ENCODE results near the gene CSNK1G1.
"Not testable (repeated sequence)": the region's sequence is repeated elsewhere in the genome, so short reads cannot be mapped to it uniquely, and the experiment has no call there.

The CSNK1G1 gene

DNA sequence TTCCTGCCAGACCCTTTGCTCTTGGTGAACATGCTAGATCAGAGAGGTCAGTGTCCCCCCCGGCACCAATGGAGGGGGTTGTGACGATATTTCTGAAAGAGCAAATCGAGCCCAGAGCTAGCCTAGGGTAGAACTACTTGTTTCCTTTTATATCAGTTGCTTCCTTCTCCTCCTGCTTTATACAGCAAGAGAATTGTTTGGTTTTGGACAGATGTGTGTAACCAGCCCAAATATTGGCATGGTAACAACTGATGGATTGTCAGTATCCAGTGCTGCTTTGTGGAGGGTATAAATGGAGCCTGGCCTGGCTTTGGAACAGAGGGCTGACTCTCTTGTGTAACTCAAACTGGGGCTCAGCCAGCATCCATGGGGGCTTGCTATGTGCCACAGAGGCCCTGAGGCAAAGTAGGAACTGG is 233.0 kb downstream of the CSNK1G1 start:
- no peak for DNase-seq

GRCh38 chr15:64122444-64122843 is 233.5 kb downstream of the CSNK1G1 start:
- DNase-seq: no peak

- DNase-seq: no peak
These were observed 234.4 kb downstream of the CSNK1G1 start for GRCh38 chr15:64121614-64122013.

DNA sequence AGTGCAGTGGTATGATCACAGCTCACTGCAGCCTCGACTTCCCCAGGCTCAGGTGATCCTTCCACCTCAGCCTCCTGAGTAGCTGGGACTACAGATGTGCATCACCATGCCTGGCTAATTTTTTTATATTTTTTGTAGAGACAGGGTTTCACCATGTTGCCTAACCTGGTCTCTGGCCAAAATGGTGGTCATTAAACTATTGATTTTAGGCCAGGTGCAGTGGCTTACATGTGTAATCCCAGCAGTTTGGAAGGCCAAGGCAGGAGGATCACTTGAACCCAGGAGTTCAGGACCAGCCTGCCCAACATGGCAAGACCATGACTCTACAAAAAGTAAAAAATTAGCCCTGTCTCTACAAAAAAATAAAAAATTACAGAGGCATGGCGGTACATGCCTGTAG is 235.7 kb downstream of the CSNK1G1 start:
- DNase-seq: not testable (repeated sequence)

- no peak for DNase-seq
These were observed 238.1 kb downstream of the CSNK1G1 start for GRCh38 chr15:64117759-64118487.

Data from inflammatory macrophage treated with lipopolysaccharide for 4 hours (primary cell).